Cardiac muscle cell (in vitro differentiated cells and primary cell): ENCODE data around the gene THADA. TPM values are rescaled to one million over a fixed set of nuclear protein-coding genes. Genes with fewer than 3 reads are reported as not detected.
A peak's percentile ranks its signal among the peaks of the same experiment; 100 is the strongest.

ENCODE experiments used
- DNase-seq, 2 donors: peaks; one replicate each; pipeline versions ENCODE4 v3.0.0 to v3.0.0-alpha.2; 2010 to 2017; ENCODE audit warnings: low read depth in 1 of 2, low spot score in 1 of 2
- H3K27ac ChIP-seq: fragments of 200-600 bp; sonication (generic); 2 replicates; pipeline ENCODE4 v1.5.1; 2016
- H3K27me3 ChIP-seq: fragments of 200-600 bp; sonication (generic); 2 replicates; pipeline ENCODE4 v1.6.0; 2016; ENCODE audit warnings: control low read depth
- H3K36me3 ChIP-seq: fragments of 200-600 bp; sonication (generic); 2 replicates; pipeline ENCODE4 v1.5.1; 2016; ENCODE audit warnings: control low read depth
- H3K4me1 ChIP-seq: fragments of 200-600 bp; sonication (generic); 2 replicates; pipeline ENCODE4 v1.8.1; 2017; ENCODE audit warnings: low read depth, mild to moderate bottlenecking, mixed run types
- H3K4me3 ChIP-seq: fragments of 200-600 bp; sonication (generic); 2 replicates; pipeline ENCODE4 v1.5.1; 2016; ENCODE audit warnings: mild to moderate bottlenecking
- H3K9me3 ChIP-seq: fragments of 200-600 bp; sonication (generic); 2 replicates; pipeline ENCODE4 v1.5.1; 2017; ENCODE audit warnings: low read depth, mild to moderate bottlenecking, control low read depth
- CTCF ChIP-seq: IDR thresholded peaks from 2 replicates; pipeline ENCODE4 v1.5.1; 2012; ENCODE audit warnings: low read depth, mild to moderate bottlenecking, low read length
- polyA plus RNA-seq: library from polyadenylated mRNA; unstranded; fragments of >200 nt; fragmentation: Nextera tagmentation; extraction: Ambion mirVana; gene quantifications from 2 replicates; pipeline ENCODE4 v1.2.1, GENCODE V29; 2016
- total RNA-seq: library from RNA; depleted of rRNA; stranded (reverse); fragments of >200 nt; gene quantifications from 2 replicates; pipeline ENCODE4 v1.2.3, GENCODE V29; 2016

THADA gene
- total and polyA plus RNA-seq, 2 experiments from 2014 or later: 11.9 to 17.3 TPM

GRCh38 chr2:43541165-43541564, 54.7 kb downstream of the THADA start:
- H3K27ac ChIP-seq: no peak overlapping the region
- no peak for DNase-seq
- no peaks in the 10 kb centered on the region for H3K27me3 ChIP-seq
- H3K4me1 ChIP-seq: peaks cover 28% of the 10 kb centered on the region
- no peaks in the 10 kb centered on the region for H3K9me3 ChIP-seq
- no peak for TF ChIP-seq CTCF
- H3K4me3 ChIP-seq: no peak overlapping the region
- no peaks in the 10 kb centered on the region for H3K36me3 ChIP-seq

GRCh38 chr2:43540021-43540779, 55.6 kb downstream of the THADA start:
- Histone ChIP-seq H3K27me3 (no peaks in the 10 kb centered on the region), H3K9me3 (no peaks in the 10 kb centered on the region), H3K4me3 (no peak overlapping the region), H3K27ac (no peak overlapping the region), H3K36me3 (no peaks in the 10 kb centered on the region), H3K4me1 (peaks cover 28% of the 10 kb centered on the region)
- TF ChIP-seq CTCF: no peak
- DNase-seq: peak in 1 of 2 donors; percentile 96

DNA sequence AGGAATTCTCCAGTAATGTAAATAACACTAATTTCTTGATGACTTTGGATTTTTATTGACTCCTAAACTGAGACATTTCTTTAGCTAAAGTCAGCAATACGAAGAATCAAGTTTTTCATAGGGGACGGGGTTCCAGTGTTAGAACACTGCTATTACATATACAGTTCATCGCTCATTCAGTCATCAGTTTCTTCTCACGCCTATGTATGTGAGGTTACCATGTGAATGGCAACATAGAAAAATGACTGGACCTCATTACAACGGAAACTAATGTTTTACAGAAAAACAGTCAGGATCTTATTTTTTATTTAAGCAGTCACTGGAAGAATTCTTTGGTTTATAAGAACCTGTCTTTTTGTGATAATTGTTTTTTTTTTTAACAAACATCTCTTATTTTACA, 56.4 kb downstream of the THADA start:
- H3K4me3 ChIP-seq: no peak overlapping the region
- H3K27me3 ChIP-seq: no peaks in the 10 kb centered on the region
- peaks cover 28% of the 10 kb centered on the region for H3K4me1 ChIP-seq
- H3K27ac ChIP-seq: no peak overlapping the region
- TF ChIP-seq CTCF: no peak
- no peaks in the 10 kb centered on the region for H3K36me3 ChIP-seq
- no peak for DNase-seq
- H3K9me3 ChIP-seq: no peaks in the 10 kb centered on the region

GRCh38 chr2:43538034-43538670, 57.7 kb downstream of the THADA start:
- H3K4me3 ChIP-seq: no peak overlapping the region
- no peak for TF ChIP-seq CTCF
- peaks cover 28% of the 10 kb centered on the region for H3K4me1 ChIP-seq
- no peak overlapping the region for H3K27ac ChIP-seq
- no peaks in the 10 kb centered on the region for H3K36me3 ChIP-seq
- no peaks in the 10 kb centered on the region for H3K27me3 ChIP-seq
- peak; percentile 12 to 79 for DNase-seq
- no peaks in the 10 kb centered on the region for H3K9me3 ChIP-seq

DNA sequence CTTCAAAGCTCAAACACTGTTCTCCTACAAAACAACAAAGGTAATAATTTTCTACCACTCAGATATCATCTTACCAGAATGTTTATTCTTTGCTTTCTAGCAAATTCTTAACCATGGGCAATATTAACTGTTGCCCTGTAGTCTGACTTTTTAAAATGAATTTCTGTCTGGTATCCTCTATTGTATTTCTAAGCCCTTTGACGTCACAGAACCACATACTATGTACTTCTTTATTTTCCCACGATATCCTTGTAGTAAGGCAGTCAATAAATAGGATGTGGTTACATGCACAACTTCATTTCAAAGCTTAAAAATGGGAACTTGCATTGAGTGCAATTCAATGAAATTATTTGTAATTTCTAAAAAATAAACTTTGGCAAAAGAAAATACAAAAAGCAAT, 58.7 kb downstream of the THADA start:
- no peaks in the 10 kb centered on the region for H3K9me3 ChIP-seq
- H3K27ac ChIP-seq: no peak overlapping the region
- peaks cover 28% of the 10 kb centered on the region for H3K4me1 ChIP-seq
- no peak for DNase-seq
- H3K4me3 ChIP-seq: no peak overlapping the region
- no peak for TF ChIP-seq CTCF
- no peaks in the 10 kb centered on the region for H3K36me3 ChIP-seq
- H3K27me3 ChIP-seq: no peaks in the 10 kb centered on the region
